B cell (primary cell): ENCODE results near the gene SASS6. TPM values are rescaled to one million over a fixed set of nuclear protein-coding genes. Genes with fewer than 3 reads are reported as not detected.

Experiments used
- ATAC-seq: fragments of 200-7000 bp; cut with Tn5 transposase; one replicate; pipeline ENCODE4 v1.10.0; 2021; ENCODE audit warnings: low read depth, mild to moderate bottlenecking, moderate number of reproducible peaks, moderate library complexity
- CTCF ChIA-PET: fragments of 350-600 bp; sonication (Branson Sonifier 250); formaldehyde crosslinking; loops from one replicate; lab custom pipeline; 2021; ENCODE audit warnings: antibody characterized with exemption, inconsistent platforms; lab: Charles Lee
- POLR2A ChIA-PET: fragments of 350-600 bp; sonication (Branson Sonifier 250); formaldehyde crosslinking; loops from one replicate; lab custom pipeline; 2021; ENCODE audit warnings: antibody characterized with exemption; lab: Charles Lee
- DNase-seq: peaks from one replicate; pipeline ENCODE4 v3.0.0; 2013
- H2AFZ ChIP-seq: 2 replicates; pipeline ENCODE4 v1.6.1; 2012; ENCODE audit warnings: mild to moderate bottlenecking, low read depth, low read length; ENCODE audit not compliant: insufficient read depth, poor library complexity, severe bottlenecking
- H3K27ac ChIP-seq, 2 donors: 1 replicate in 1 of 2; 2 replicates in 1 of 2; pipeline ENCODE4 v1.5.1; 2012 to 2013; ENCODE audit warnings: low read length in 2 of 2, mild to moderate bottlenecking in 2 of 2, moderate library complexity in 1 of 2
- H3K27me3 ChIP-seq, 4 experiments: fragments of 200-600 bp in 1 of 4; sonication (generic) in 1 of 4; replicated peaks in 1 of 4; 1 replicate in 2 of 4; 2 replicates in 2 of 4; pipeline versions ENCODE4 v1.6.1 to v1.7.0; 2013 to 2016; ENCODE audit warnings: low read length in 3 of 4, mild to moderate bottlenecking in 2 of 4, mixed read lengths in 1 of 4, moderate library complexity in 1 of 4; ENCODE audit not compliant: insufficient read depth in 4 of 4, control insufficient read depth in 3 of 4; ENCODE audit errors: control extremely low read depth in 1 of 4
- H3K36me3 ChIP-seq, 2 experiments: replicated peaks in 1 of 2; 1 replicate in 1 of 2; 2 replicates in 1 of 2; pipeline versions ENCODE4 v1.6.1 to v1.7.1; 2013; ENCODE audit warnings: low read length in 1 of 2; ENCODE audit not compliant: insufficient read depth in 2 of 2, control insufficient read depth in 1 of 2; ENCODE audit errors: control extremely low read depth in 1 of 2, extremely low read depth in 1 of 2
- H3K4me1 ChIP-seq, 2 donors: fragments of 200-600 bp in 1 of 2; sonication (generic) in 1 of 2; 1 replicate in 1 of 2; 2 replicates in 1 of 2; pipeline versions ENCODE4 v1.5.1 to v1.6.1; 2013 to 2017; ENCODE audit warnings: low read length in 2 of 2; ENCODE audit not compliant: control insufficient read depth in 2 of 2, insufficient read depth in 2 of 2
- H3K4me2 ChIP-seq: replicated peaks from 2 replicates; pipeline ENCODE3; 2012; ENCODE audit warnings: mild to moderate bottlenecking, low read depth, low read length; ENCODE audit not compliant: poor library complexity, severe bottlenecking
- H3K4me3 ChIP-seq, 5 experiments: fragments of 200-600 bp in 1 of 5; sonication (generic) in 1 of 5; 1 replicate in 3 of 5; 2 replicates in 2 of 5; pipeline versions ENCODE4 v1.5.1 to v1.7.0; 2011 to 2016; ENCODE audit warnings: low read length in 4 of 5, mild to moderate bottlenecking in 4 of 5, low read depth in 2 of 5, control low read depth in 1 of 5, moderate library complexity in 1 of 5; ENCODE audit not compliant: insufficient read depth in 1 of 5; ENCODE audit errors: control extremely low read depth in 1 of 5, extremely low read depth in 1 of 5
- H3K79me2 ChIP-seq: fragments of 200-600 bp; sonication (generic); one replicate; pipeline ENCODE4 v1.6.0; 2016; ENCODE audit warnings: low read length; ENCODE audit not compliant: control insufficient read depth, insufficient read depth
- H3K9ac ChIP-seq: fragments of 200-600 bp; sonication (generic); 2 replicates; pipeline ENCODE4 v1.6.1; 2017; ENCODE audit warnings: mild to moderate bottlenecking, low read length, moderate library complexity
- H3K9me3 ChIP-seq, 3 donors: one replicate each; pipeline versions ENCODE4 v1.6.1 to v1.7.1; 2013; ENCODE audit warnings: low read length in 2 of 3; ENCODE audit not compliant: control insufficient read depth in 2 of 3, insufficient read depth in 1 of 3; ENCODE audit errors: control extremely low read depth in 1 of 3
- H4K20me1 ChIP-seq: 2 replicates; pipeline ENCODE4 v1.6.0; 2012; ENCODE audit warnings: mild to moderate bottlenecking, low read length; ENCODE audit not compliant: insufficient read depth, control insufficient read depth, poor library complexity, severe bottlenecking
- H3K27ac Mint-ChIP-seq: one replicate; pipeline ENCODE4 v1.8.0; 2021; ENCODE audit warnings: mixed read lengths
- H3K27me3 Mint-ChIP-seq: one replicate; pipeline ENCODE4 v1.8.0; 2021; ENCODE audit warnings: mixed read lengths
- H3K4me1 Mint-ChIP-seq: one replicate; pipeline ENCODE4 v1.8.0; 2021; ENCODE audit warnings: mixed read lengths
- H3K4me3 Mint-ChIP-seq: one replicate; pipeline ENCODE4 v1.8.0; 2021; ENCODE audit warnings: mixed read lengths
- H3K9me3 Mint-ChIP-seq: one replicate; pipeline ENCODE4 v1.8.0; 2022; ENCODE audit warnings: mixed read lengths; ENCODE audit not compliant: insufficient read depth
- CTCF ChIP-seq: fragments of 200-600 bp; IDR thresholded peaks from one replicate; pipeline ENCODE4 v1.8.0; 2022; ENCODE audit warnings: antibody characterized with exemption, mild to moderate bottlenecking
- EZH2 ChIP-seq: IDR thresholded peaks from 2 replicates; pipeline ENCODE4 v1.6.1; 2012; ENCODE audit warnings: borderline replicate concordance, low read depth, mild to moderate bottlenecking, moderate library complexity, low read length; ENCODE audit not compliant: insufficient read depth, poor library complexity, severe bottlenecking
- WGBS: methylation state at CpG from one replicate; pipeline ENCODE4 v1.1.5; 2013; ENCODE audit warnings: missing lambda C conversion rate; ENCODE audit not compliant: insufficient coverage; 5-methylcytosine and 5-hydroxymethylcytosine counted together
- intact Hi-C: fragments of 100-400 bp; cut with micrococcal nuclease; formaldehyde crosslinking; loops from one replicate; pipeline ENCODE4 v1.10.0; 2022
- polyA plus RNA-seq: library from polyadenylated mRNA; depleted of rRNA; stranded (reverse); fragments of >200 nt; gene quantifications from 2 replicates; pipeline ENCODE4 v1.2.3, GENCODE V29; 2012
- total RNA-seq, 2 donors: library from RNA; stranded (reverse); fragments of 120-200 nt in 1 of 2; gene quantifications; 1 replicate in 1 of 2; 2 replicates in 1 of 2; pipeline versions ENCODE4 v1.2.3 to v1.2.4, GENCODE V29; 2013 to 2022

The SASS6 gene
- total and polyA plus RNA-seq, 2 donors (not counting 1 experiment from before 2014, with no cell fraction given): 1.1 to 7.0 TPM

DNA sequence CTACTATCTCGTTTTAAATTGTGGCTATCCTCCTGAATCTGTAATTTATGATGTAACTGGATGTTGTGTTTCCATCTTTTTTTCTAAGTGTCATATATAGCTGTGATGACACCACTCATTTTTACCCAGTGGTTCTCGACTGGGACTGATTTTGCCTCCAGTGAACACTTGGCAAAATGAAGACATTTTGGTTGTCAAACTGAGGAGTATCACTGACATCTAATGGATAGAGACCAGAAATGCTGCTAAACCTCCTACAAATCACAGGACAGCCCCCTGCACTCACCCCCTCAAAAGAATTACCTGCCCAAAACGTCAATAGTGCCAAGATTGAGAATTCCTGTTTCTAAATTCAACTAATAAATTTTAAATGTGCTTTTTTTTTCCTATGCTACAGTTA lies 2.1 kb upstream of the SASS6 start:
- no peaks in the 10 kb centered on the region for H3K27me3 ChIP-seq
- intact Hi-C loops: loop anchor here (5.0 kb wide), 1 partner anchor 322 kb away; no protein-coding TSS in a partner anchor
- no peak overlapping the region for H3K4me2 ChIP-seq
- H3K36me3 ChIP-seq: peaks cover 9 to 32% of the 10 kb centered on the region in 2 experiments
- no peak overlapping the region for H3K27ac Mint-ChIP-seq
- H3K9ac ChIP-seq: no peak overlapping the region
- no peaks in the 10 kb centered on the region for H3K9me3 Mint-ChIP-seq
- H3K27me3 Mint-ChIP-seq: no peaks in the 10 kb centered on the region
- no CpG with 5 or more reads among the region's 3 CpGs for WGBS
- peaks cover 18 to 20% of the 10 kb centered on the region in 2 donors for H3K4me1 ChIP-seq
- ATAC-seq (no peak), DNase-seq (no peak)
- no peak for TF ChIP-seq CTCF
- TF ChIP-seq EZH2: no peak
- no peaks in the 10 kb centered on the region for H3K9me3 ChIP-seq
- peaks cover 45% of the 10 kb centered on the region for H3K79me2 ChIP-seq
- H4K20me1 ChIP-seq: no peaks in the 10 kb centered on the region
- ChIA-PET POLR2A (no interaction called here), CTCF (no interaction called here)
- H3K4me3 Mint-ChIP-seq: peak overlapping the region; percentile 70
- H3K4me1 Mint-ChIP-seq: peaks cover 37% of the 10 kb centered on the region
- no peak overlapping the region for H2AFZ ChIP-seq
- H3K4me3 ChIP-seq: no peak overlapping the region
- no peak overlapping the region for H3K27ac ChIP-seq

DNA sequence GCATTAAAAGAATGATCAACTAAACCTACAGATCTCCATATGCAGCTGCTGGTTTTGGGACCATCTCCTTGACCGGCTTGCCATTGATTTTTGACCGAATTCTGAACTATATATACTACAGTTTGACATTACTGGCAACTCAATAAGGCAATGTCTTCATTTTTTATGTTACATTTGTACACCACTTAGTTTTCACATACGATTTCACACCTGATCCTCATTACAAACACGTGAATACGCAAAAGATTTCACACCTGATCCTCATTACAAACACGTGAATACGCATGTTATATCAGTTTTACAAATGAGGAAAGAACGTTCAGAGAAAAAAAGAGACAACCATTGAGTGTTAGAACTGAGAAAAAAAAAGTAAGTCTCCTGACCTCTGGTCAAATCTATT lies 1.1 kb downstream of the SASS6 start:
- no peaks in the 10 kb centered on the region for H3K27me3 ChIP-seq
- H3K9me3 ChIP-seq: no peaks in the 10 kb centered on the region
- Mint-ChIP-seq H3K9me3 (no peaks in the 10 kb centered on the region), H3K4me1 (peaks cover 37% of the 10 kb centered on the region), H3K27me3 (no peaks in the 10 kb centered on the region), H3K27ac (peak overlapping the region; percentile 50), H3K4me3 (peak overlapping the region; percentile 98)
- no peaks in the 10 kb centered on the region for H4K20me1 ChIP-seq
- H3K27ac ChIP-seq: no peak overlapping the region
- no peaks in the 10 kb centered on the region for H3K36me3 ChIP-seq
- H3K79me2 ChIP-seq: peaks cover 68% of the 10 kb centered on the region
- CTCF ChIA-PET: no interaction called here
- no peak overlapping the region for H3K4me3 ChIP-seq
- ATAC-seq (no peak), DNase-seq (no peak)
- intact Hi-C loops: loop anchor here (2.0 to 5.0 kb wide), 4 partner anchors 281 to 763 kb away; partner anchors contain the start of genes AGL and EXTL2
- H3K4me1 ChIP-seq: peaks cover 18 to 20% of the 10 kb centered on the region in 2 donors
- POLR2A ChIA-PET: no interaction called here
- H3K4me2 ChIP-seq: peak overlapping the region; percentile 82
- WGBS: 95% methylated on average over 4 of the region's 8 CpGs
- H3K9ac ChIP-seq: no peak overlapping the region
- TF ChIP-seq CTCF: no peak
- no peak for TF ChIP-seq EZH2
- H2AFZ ChIP-seq: peak overlapping the region; percentile 99
